Panc1 (cell line): ENCODE measurements around the gene LDLRAD4.

ENCODE experiments used
- POLR2AphosphoS5 ChIP-seq: IDR thresholded peaks from 2 replicates; pipeline ENCODE4 v1.6.1; 2012; ENCODE audit warnings: mild to moderate bottlenecking, low read depth, low read length, moderate library complexity
- TF ChIP-seq, protein P1 (sequence below): fragments of 450-650 bp; IDR thresholded peaks from 2 replicates; pipeline ENCODE4 v1.5.1; 2017; ENCODE audit warnings: mild to moderate bottlenecking

DNA sequence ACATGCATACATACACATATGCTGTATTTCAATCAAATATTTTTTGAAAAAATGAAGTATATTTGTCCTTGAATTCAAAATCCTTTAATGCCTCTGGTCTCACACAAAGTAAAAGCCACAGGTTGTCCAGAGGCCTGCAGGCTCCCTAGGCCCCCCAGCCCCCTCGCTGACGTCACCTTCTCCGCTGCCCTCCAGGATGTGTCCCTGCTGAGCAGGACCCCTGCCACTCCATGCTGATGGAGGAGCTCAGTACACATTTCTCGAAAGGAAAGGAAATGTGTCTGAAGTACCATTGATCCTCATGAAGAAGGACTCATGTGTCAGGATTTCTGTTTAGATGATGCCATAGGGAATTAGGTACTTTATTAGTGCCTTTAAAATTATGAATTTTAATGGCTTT, 212.1 kb downstream of the LDLRAD4 start:
- TF ChIP-seq, protein P1, sequence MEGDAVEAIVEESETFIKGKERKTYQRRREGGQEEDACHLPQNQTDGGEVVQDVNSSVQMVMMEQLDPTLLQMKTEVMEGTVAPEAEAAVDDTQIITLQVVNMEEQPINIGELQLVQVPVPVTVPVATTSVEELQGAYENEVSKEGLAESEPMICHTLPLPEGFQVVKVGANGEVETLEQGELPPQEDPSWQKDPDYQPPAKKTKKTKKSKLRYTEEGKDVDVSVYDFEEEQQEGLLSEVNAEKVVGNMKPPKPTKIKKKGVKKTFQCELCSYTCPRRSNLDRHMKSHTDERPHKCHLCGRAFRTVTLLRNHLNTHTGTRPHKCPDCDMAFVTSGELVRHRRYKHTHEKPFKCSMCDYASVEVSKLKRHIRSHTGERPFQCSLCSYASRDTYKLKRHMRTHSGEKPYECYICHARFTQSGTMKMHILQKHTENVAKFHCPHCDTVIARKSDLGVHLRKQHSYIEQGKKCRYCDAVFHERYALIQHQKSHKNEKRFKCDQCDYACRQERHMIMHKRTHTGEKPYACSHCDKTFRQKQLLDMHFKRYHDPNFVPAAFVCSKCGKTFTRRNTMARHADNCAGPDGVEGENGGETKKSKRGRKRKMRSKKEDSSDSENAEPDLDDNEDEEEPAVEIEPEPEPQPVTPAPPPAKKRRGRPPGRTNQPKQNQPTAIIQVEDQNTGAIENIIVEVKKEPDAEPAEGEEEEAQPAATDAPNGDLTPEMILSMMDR: no peak
- no peak for TF ChIP-seq POLR2AphosphoS5
